Measurements from ENCODE around the gene GATAD2A. TPM values are rescaled to one million over a fixed set of nuclear protein-coding genes. Genes with fewer than 3 reads are reported as not detected.

Gene GATAD2A
- total and polyA plus RNA-seq, 2 of the 13 experiments (the other 11 are each of a cell fraction or from before 2014, with no cell fraction given): 16.8 to 28.6 TPM

DNA sequence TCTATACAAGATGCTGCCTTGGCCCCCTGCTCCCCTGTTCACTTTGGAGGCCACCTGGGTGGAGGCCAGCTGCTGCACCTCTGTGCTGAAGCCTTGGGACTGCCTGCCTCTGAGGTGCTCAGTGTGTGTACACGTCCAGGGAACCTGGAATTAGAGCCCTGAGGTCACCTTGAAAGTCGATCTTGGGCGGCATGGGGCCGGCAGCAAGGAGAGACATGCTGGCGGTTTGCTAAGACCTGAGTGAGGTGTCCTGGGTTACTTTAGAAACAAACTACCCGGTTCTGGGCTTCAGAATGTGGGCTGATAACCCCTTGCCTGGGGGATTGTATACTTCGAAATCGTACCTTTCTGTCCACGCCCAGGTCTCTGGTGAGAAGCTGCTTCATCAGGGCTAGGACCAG is 84.3 kb downstream of the GATAD2A start (continued):
- TF ChIP-seq, protein P1, sequence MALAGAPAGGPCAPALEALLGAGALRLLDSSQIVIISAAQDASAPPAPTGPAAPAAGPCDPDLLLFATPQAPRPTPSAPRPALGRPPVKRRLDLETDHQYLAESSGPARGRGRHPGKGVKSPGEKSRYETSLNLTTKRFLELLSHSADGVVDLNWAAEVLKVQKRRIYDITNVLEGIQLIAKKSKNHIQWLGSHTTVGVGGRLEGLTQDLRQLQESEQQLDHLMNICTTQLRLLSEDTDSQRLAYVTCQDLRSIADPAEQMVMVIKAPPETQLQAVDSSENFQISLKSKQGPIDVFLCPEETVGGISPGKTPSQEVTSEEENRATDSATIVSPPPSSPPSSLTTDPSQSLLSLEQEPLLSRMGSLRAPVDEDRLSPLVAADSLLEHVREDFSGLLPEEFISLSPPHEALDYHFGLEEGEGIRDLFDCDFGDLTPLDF (CRISPR knock-in tag; IDR thresholded peaks at IDR 0.05): no peak
- TF ChIP-seq ZNF225 (CRISPR knock-in tag; IDR thresholded peaks at IDR 0.05): no peak
- TF ChIP-seq, protein P2, sequence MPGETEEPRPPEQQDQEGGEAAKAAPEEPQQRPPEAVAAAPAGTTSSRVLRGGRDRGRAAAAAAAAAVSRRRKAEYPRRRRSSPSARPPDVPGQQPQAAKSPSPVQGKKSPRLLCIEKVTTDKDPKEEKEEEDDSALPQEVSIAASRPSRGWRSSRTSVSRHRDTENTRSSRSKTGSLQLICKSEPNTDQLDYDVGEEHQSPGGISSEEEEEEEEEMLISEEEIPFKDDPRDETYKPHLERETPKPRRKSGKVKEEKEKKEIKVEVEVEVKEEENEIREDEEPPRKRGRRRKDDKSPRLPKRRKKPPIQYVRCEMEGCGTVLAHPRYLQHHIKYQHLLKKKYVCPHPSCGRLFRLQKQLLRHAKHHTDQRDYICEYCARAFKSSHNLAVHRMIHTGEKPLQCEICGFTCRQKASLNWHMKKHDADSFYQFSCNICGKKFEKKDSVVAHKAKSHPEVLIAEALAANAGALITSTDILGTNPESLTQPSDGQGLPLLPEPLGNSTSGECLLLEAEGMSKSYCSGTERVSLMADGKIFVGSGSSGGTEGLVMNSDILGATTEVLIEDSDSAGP (CRISPR knock-in tag; IDR thresholded peaks at IDR 0.05; ENCODE audit: borderline replicate concordance): no peak
- no peak for TF ChIP-seq MYC (CRISPR knock-in tag; IDR thresholded peaks at IDR 0.05; ENCODE audit: borderline replicate concordance)
- TF ChIP-seq SIX1 (CRISPR knock-in tag; IDR thresholded peaks at IDR 0.05; ENCODE audit: borderline replicate concordance): no peak
- TF ChIP-seq ATRX (CRISPR knock-in tag; IDR thresholded peaks at IDR 0.05; ENCODE audit: borderline replicate concordance): no peak
- no peak for TF ChIP-seq TGIF2 (CRISPR knock-in tag; IDR thresholded peaks at IDR 0.05)
- TF ChIP-seq SRSF4 (IDR thresholded peaks at IDR 0.05; ENCODE audit: low read depth, low read length, poor library complexity, severe bottlenecking): no peak
- TF ChIP-seq, protein P3, sequence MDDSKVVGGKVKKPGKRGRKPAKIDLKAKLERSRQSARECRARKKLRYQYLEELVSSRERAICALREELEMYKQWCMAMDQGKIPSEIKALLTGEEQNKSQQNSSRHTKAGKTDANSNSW (CRISPR knock-in tag; IDR thresholded peaks at IDR 0.05; ENCODE audit: borderline replicate concordance): no peak
- no peak for TF ChIP-seq ZNF563 (CRISPR knock-in tag; IDR thresholded peaks at IDR 0.05)
- no peak for TF ChIP-seq ZNF207 (IDR thresholded peaks at IDR 0.05; ENCODE audit: borderline replicate concordance)
- no peak for TF ChIP-seq TRIM24 (CRISPR knock-in tag; IDR thresholded peaks at IDR 0.05)
